GM20431 (cell line): Measurements from ENCODE around the gene SRP68.

Experiments
- in situ Hi-C: fragments of 300-500 bp; cut with MseI, MboI; formaldehyde crosslinking; loops from one replicate; pipeline ENCODE4 v1.15.0; 2020; ENCODE audit warnings: low sequenced_read_pairs; ENCODE audit not compliant: unreplicated experiment

SRP68 gene

GRCh38 chr17:76090517-76091129 is 18.3 kb upstream of the SRP68 start:
- in situ Hi-C loops: no loop called here

- in situ Hi-C loops: no loop called here
Observed at GRCh38 chr17:76089680-76090516, 17.6 kb upstream of the SRP68 start.

GRCh38 chr17:76088868-76089576 is 16.7 kb upstream of the SRP68 start:
- in situ Hi-C loops: no loop called here

GRCh38 chr17:76088041-76088867 is 15.9 kb upstream of the SRP68 start:
- in situ Hi-C loops: no loop called here

- in situ Hi-C loops: no loop called here
Observed at GRCh38 chr17:76087531-76087930, 15.2 kb upstream of the SRP68 start.

- in situ Hi-C loops: no loop called here
Observed at GRCh38 chr17:76086384-76086783, 14.1 kb upstream of the SRP68 start.

GRCh38 chr17:76085731-76086366 is 13.5 kb upstream of the SRP68 start:
- in situ Hi-C loops: no loop called here

- in situ Hi-C loops: no loop called here
Observed at GRCh38 chr17:76085066-76085730, 12.9 kb upstream of the SRP68 start.

GRCh38 chr17:76083536-76084182 is 11.3 kb upstream of the SRP68 start:
- in situ Hi-C loops: no loop called here

- in situ Hi-C loops: no loop called here
Observed at GRCh38 chr17:76082326-76083251, 10.3 kb upstream of the SRP68 start.

GRCh38 chr17:76081295-76082210 is 9.2 kb upstream of the SRP68 start:
- in situ Hi-C loops: no loop called here

- in situ Hi-C loops: no loop called here
Observed at GRCh38 chr17:76080768-76081287, 8.5 kb upstream of the SRP68 start.

- in situ Hi-C loops: no loop called here
Observed at GRCh38 chr17:76079956-76080767, 7.8 kb upstream of the SRP68 start.

- in situ Hi-C loops: no loop called here
Observed at GRCh38 chr17:76079535-76079955, 7.2 kb upstream of the SRP68 start.

- in situ Hi-C loops: no loop called here
Observed at GRCh38 chr17:76078860-76079534, 6.7 kb upstream of the SRP68 start, which contains the start of gene ZACN. TSS of gene ZACN (plus strand) at chr17:76079182. CDS start at chr17:76079265, 83 bp downstream.
